Measurements from ENCODE around the gene SMURF1.

Gene SMURF1

GRCh38 chr7:99131290-99131689, 12.6 kb downstream of the SMURF1 start:
- no peak overlapping the region for H3K27ac Mint-ChIP-seq
- H3K4me3 Mint-ChIP-seq: no peak overlapping the region
- no peak for ATAC-seq
- H3K27me3 Mint-ChIP-seq: no peaks in the 10 kb centered on the region
- peaks cover 9% of the 10 kb centered on the region for H3K36me3 Mint-ChIP-seq
- H3K9me3 Mint-ChIP-seq: no peaks in the 10 kb centered on the region
- H3K4me1 Mint-ChIP-seq: peaks cover 56% of the 10 kb centered on the region

- Mint-ChIP-seq H3K9me3 (no peaks in the 10 kb centered on the region), H3K4me1 (peaks cover 55% of the 10 kb centered on the region), H3K36me3 (peaks cover 15% of the 10 kb centered on the region), H3K27me3 (no peaks in the 10 kb centered on the region), H3K4me3 (no peak overlapping the region), H3K27ac (no peak overlapping the region)
- no peak for ATAC-seq
Measured at GRCh38 chr7:99129536-99129935, 14.4 kb downstream of the SMURF1 start.

- Mint-ChIP-seq H3K36me3 (peaks cover 15% of the 10 kb centered on the region), H3K9me3 (no peaks in the 10 kb centered on the region), H3K4me1 (peaks cover 56% of the 10 kb centered on the region), H3K27me3 (no peaks in the 10 kb centered on the region), H3K27ac (no peak overlapping the region), H3K4me3 (no peak overlapping the region)
- no peak for ATAC-seq
Measured at GRCh38 chr7:99129001-99129400, 14.9 kb downstream of the SMURF1 start.

- Mint-ChIP-seq H3K9me3 (no peaks in the 10 kb centered on the region), H3K27me3 (no peaks in the 10 kb centered on the region), H3K4me3 (no peak overlapping the region), H3K27ac (no peak overlapping the region), H3K36me3 (peaks cover 15% of the 10 kb centered on the region), H3K4me1 (peaks cover 55% of the 10 kb centered on the region)
- no peak for ATAC-seq
Measured at GRCh38 chr7:99128076-99128950, 15.6 kb downstream of the SMURF1 start.

GRCh38 chr7:99127636-99128035, 16.3 kb downstream of the SMURF1 start:
- peaks cover 49% of the 10 kb centered on the region for H3K4me1 Mint-ChIP-seq
- H3K9me3 Mint-ChIP-seq: no peaks in the 10 kb centered on the region
- no peaks in the 10 kb centered on the region for H3K27me3 Mint-ChIP-seq

GRCh38 chr7:99126921-99127553, 16.9 kb downstream of the SMURF1 start:
- H3K4me3 Mint-ChIP-seq: no peak overlapping the region
- peaks cover 43% of the 10 kb centered on the region for H3K4me1 Mint-ChIP-seq
- H3K27ac Mint-ChIP-seq: no peak overlapping the region
- no peaks in the 10 kb centered on the region for H3K27me3 Mint-ChIP-seq
- H3K36me3 Mint-ChIP-seq: peaks cover 5% of the 10 kb centered on the region
- no peak for ATAC-seq
- no peaks in the 10 kb centered on the region for H3K9me3 Mint-ChIP-seq

More at GRCh38 chr7:99127636-99128035, 16.3 kb downstream of the SMURF1 start:
- ATAC-seq: no peak
- Mint-ChIP-seq H3K36me3 (peaks cover 10% of the 10 kb centered on the region), H3K4me3 (no peak overlapping the region), H3K27ac (no peak overlapping the region)

- peaks cover 43% of the 10 kb centered on the region for H3K4me1 Mint-ChIP-seq
- H3K27ac Mint-ChIP-seq: no peak overlapping the region
- H3K9me3 Mint-ChIP-seq: no peaks in the 10 kb centered on the region
- H3K27me3 Mint-ChIP-seq: no peaks in the 10 kb centered on the region
- no peak for ATAC-seq
- H3K4me3 Mint-ChIP-seq: no peak overlapping the region
- peaks cover 9% of the 10 kb centered on the region for H3K36me3 Mint-ChIP-seq
Measured at GRCh38 chr7:99125505-99125865, 18.4 kb downstream of the SMURF1 start.

GRCh38 chr7:99124751-99125504, 19.0 kb downstream of the SMURF1 start:
- H3K4me3 Mint-ChIP-seq: no peak overlapping the region
- H3K9me3 Mint-ChIP-seq: no peaks in the 10 kb centered on the region
- ATAC-seq: no peak
- no peak overlapping the region for H3K27ac Mint-ChIP-seq
- H3K4me1 Mint-ChIP-seq: peaks cover 48% of the 10 kb centered on the region
- no peaks in the 10 kb centered on the region for H3K27me3 Mint-ChIP-seq
- H3K36me3 Mint-ChIP-seq: peaks cover 15% of the 10 kb centered on the region

GRCh38 chr7:99124236-99124635, 19.7 kb downstream of the SMURF1 start:
- Mint-ChIP-seq H3K4me3 (no peak overlapping the region), H3K4me1 (peaks cover 50% of the 10 kb centered on the region), H3K36me3 (peaks cover 18% of the 10 kb centered on the region), H3K27me3 (no peaks in the 10 kb centered on the region), H3K9me3 (no peaks in the 10 kb centered on the region), H3K27ac (no peak overlapping the region)
- no peak for ATAC-seq

- no peaks in the 10 kb centered on the region for H3K9me3 Mint-ChIP-seq
- H3K36me3 Mint-ChIP-seq: peaks cover 24% of the 10 kb centered on the region
- H3K4me3 Mint-ChIP-seq: no peak overlapping the region
- no peak for ATAC-seq
- no peak overlapping the region for H3K27ac Mint-ChIP-seq
- no peaks in the 10 kb centered on the region for H3K27me3 Mint-ChIP-seq
- H3K4me1 Mint-ChIP-seq: peaks cover 52% of the 10 kb centered on the region
Measured at GRCh38 chr7:99123571-99124033, 20.3 kb downstream of the SMURF1 start.

GRCh38 chr7:99122762-99123161, 21.1 kb downstream of the SMURF1 start:
- no peak overlapping the region for H3K27ac Mint-ChIP-seq

GRCh38 chr7:99121496-99122021, 22.3 kb downstream of the SMURF1 start:
- H3K27ac Mint-ChIP-seq: no peak overlapping the region
- no peaks in the 10 kb centered on the region for H3K27me3 Mint-ChIP-seq
- no peak for ATAC-seq
- H3K9me3 Mint-ChIP-seq: no peaks in the 10 kb centered on the region
- H3K4me3 Mint-ChIP-seq: no peak overlapping the region
- H3K36me3 Mint-ChIP-seq: peaks cover 37% of the 10 kb centered on the region
- H3K4me1 Mint-ChIP-seq: peaks cover 55% of the 10 kb centered on the region

More at GRCh38 chr7:99122762-99123161, 21.1 kb downstream of the SMURF1 start:
- peaks cover 32% of the 10 kb centered on the region for H3K36me3 Mint-ChIP-seq
- H3K27me3 Mint-ChIP-seq: no peaks in the 10 kb centered on the region
- no peak overlapping the region for H3K4me3 Mint-ChIP-seq
- no peak for ATAC-seq
- H3K9me3 Mint-ChIP-seq: no peaks in the 10 kb centered on the region
- H3K4me1 Mint-ChIP-seq: peaks cover 60% of the 10 kb centered on the region

GRCh38 chr7:99120916-99121315, 23.0 kb downstream of the SMURF1 start:
- H3K9me3 Mint-ChIP-seq: no peaks in the 10 kb centered on the region
- H3K4me3 Mint-ChIP-seq: no peak overlapping the region
- H3K4me1 Mint-ChIP-seq: peaks cover 59% of the 10 kb centered on the region
- H3K27ac Mint-ChIP-seq: peak overlapping the region; percentile 50
- H3K36me3 Mint-ChIP-seq: peaks cover 43% of the 10 kb centered on the region
- ATAC-seq: no peak
- H3K27me3 Mint-ChIP-seq: no peaks in the 10 kb centered on the region

- ATAC-seq: no peak
- no peak overlapping the region for H3K4me3 Mint-ChIP-seq
- peak overlapping the region; percentile 50 for H3K27ac Mint-ChIP-seq
- no peaks in the 10 kb centered on the region for H3K27me3 Mint-ChIP-seq
- peaks cover 40% of the 10 kb centered on the region for H3K36me3 Mint-ChIP-seq
- no peaks in the 10 kb centered on the region for H3K9me3 Mint-ChIP-seq
- H3K4me1 Mint-ChIP-seq: peaks cover 55% of the 10 kb centered on the region
Measured at GRCh38 chr7:99120501-99120900, 23.4 kb downstream of the SMURF1 start.

- peaks cover 59% of the 10 kb centered on the region for H3K36me3 Mint-ChIP-seq
- H3K9me3 Mint-ChIP-seq: peaks cover 6% of the 10 kb centered on the region
- H3K4me1 Mint-ChIP-seq: peaks cover 44% of the 10 kb centered on the region
- H3K27me3 Mint-ChIP-seq: no peaks in the 10 kb centered on the region
- no peak overlapping the region for H3K4me3 Mint-ChIP-seq
- no peak overlapping the region for H3K27ac Mint-ChIP-seq
- ATAC-seq: no peak
Measured at GRCh38 chr7:99118077-99118476, 25.8 kb downstream of the SMURF1 start.

All from stimulated activated memory B cell treated with anti-CD40 and anti-IgM and Interleukin-4, amounts not matched to agents 10 μg/mL and 1 μg/mL and 100 μg/mL, for 72 hours (primary cell).